GM12878 (cell line): Measurements from ENCODE around the gene KAZN. TPM values are rescaled to one million over a fixed set of nuclear protein-coding genes. Genes with fewer than 3 reads are reported as not detected.

Experiments
- ATAC-seq: fragments of 200-7000 bp; cut with Tn5 transposase; 3 replicates; pipeline ENCODE4 v1.9.1; 2020; ENCODE audit warnings: mild to moderate bottlenecking, moderate library complexity
- BruUV-seq: library from RNA; stranded (reverse); fragments of 400-500 nt; replicated peaks from 2 replicates; lab custom pipeline; 2021; lab: Mats Ljungman, UMichigan
- CTCF ChIA-PET: fragments of 300-600 bp; sonication (Branson Sonifier 250); formaldehyde crosslinking; extraction: SDS; loops from one replicate; lab custom pipeline; 2021; ENCODE audit warnings: inconsistent platforms; lab: Yijun Ruan, JAX
- POLR2A ChIA-PET: fragments of 350-600 bp; formaldehyde crosslinking; extraction: SDS; loops from one replicate; lab custom pipeline; 2021; ENCODE audit warnings: inconsistent platforms; lab: Charles Lee
- RAD21 ChIA-PET: fragments of 300-600 bp; sonication (Branson Sonifier 250); formaldehyde crosslinking; loops from one replicate; lab custom pipeline; 2023; ENCODE audit warnings: antibody characterized with exemption; ENCODE audit not compliant: unreplicated experiment; lab: Charles Lee
- SMC1A ChIA-PET: fragments of 300-600 bp; sonication (Branson Sonifier 250); formaldehyde crosslinking; loops from one replicate; lab custom pipeline; 2023; ENCODE audit not compliant: unreplicated experiment, uncharacterized antibody; lab: Charles Lee
- DNase-seq: peaks from one replicate; pipeline ENCODE4 v3.0.0-alpha.2; 2011; ENCODE audit warnings: low read depth, low spot score
- FAIRE-seq: peaks from 3 replicates; lab custom pipeline; 2011; peaks lifted over from hg19 to GRCh38; lab: Jason Lieb, UNC
- H2AFZ ChIP-seq: 2 replicates; pipeline ENCODE4 v1.6.0; 2011; ENCODE audit warnings: low read depth, low read length, control low read depth; ENCODE audit not compliant: control insufficient read depth
- H3K27ac ChIP-seq: 2 replicates; pipeline ENCODE4 v1.5.1; 2011; ENCODE audit warnings: control low read depth; ENCODE audit not compliant: control insufficient read depth, insufficient read depth
- H3K27me3 ChIP-seq, 2 experiments: replicated peaks in 1 of 2; 2 replicates each; pipeline versions ENCODE4 v1.6.0 to v1.6.1; 2011; ENCODE audit warnings: low read length in 1 of 2; ENCODE audit not compliant: control insufficient read depth in 2 of 2, insufficient read depth in 2 of 2
- H3K36me3 ChIP-seq, 2 experiments: 2 replicates each; pipeline ENCODE4 v1.5.1; 2011; ENCODE audit warnings: low read length in 1 of 2; ENCODE audit not compliant: control insufficient read depth in 2 of 2, insufficient read depth in 2 of 2
- H3K4me1 ChIP-seq: 2 replicates; pipeline ENCODE4 v1.6.1; 2011; ENCODE audit warnings: mild to moderate bottlenecking, low read length, moderate library complexity, mixed read lengths; ENCODE audit not compliant: control insufficient read depth, insufficient read depth
- H3K4me2 ChIP-seq: 2 replicates; pipeline ENCODE4 v1.6.0; 2011; ENCODE audit warnings: control low read depth; ENCODE audit not compliant: control insufficient read depth, insufficient read depth
- H3K4me3 ChIP-seq: fragments of 200-600 bp; sonication (generic); 2 replicates; pipeline ENCODE4 v1.5.1; 2016
- H3K79me2 ChIP-seq: 2 replicates; pipeline ENCODE4 v1.6.0; 2011; ENCODE audit warnings: low read length; ENCODE audit not compliant: control insufficient read depth, insufficient read depth
- H3K9ac ChIP-seq: 2 replicates; pipeline ENCODE4 v1.8.0; 2011; ENCODE audit warnings: low read length, control low read depth, mixed read lengths; ENCODE audit not compliant: control insufficient read depth, insufficient read depth
- H3K9me3 ChIP-seq: replicated peaks from 3 replicates; pipeline ENCODE4 v1.5.1; 2011; ENCODE audit warnings: mild to moderate bottlenecking, low read length; ENCODE audit not compliant: control insufficient read depth, insufficient read depth
- H4K20me1 ChIP-seq: 2 replicates; pipeline ENCODE4 v1.6.0; 2011; ENCODE audit not compliant: control insufficient read depth, insufficient read depth
- CREB1 ChIP-seq: IDR thresholded peaks from 2 replicates; pipeline ENCODE4 v1.6.1; 2012; ENCODE audit warnings: low read depth, mild to moderate bottlenecking, inconsistent platforms
- FOXM1 ChIP-seq: IDR thresholded peaks from 2 replicates; pipeline ENCODE4 v1.6.1; 2012; ENCODE audit warnings: low read depth, mild to moderate bottlenecking, inconsistent platforms, low read length, moderate library complexity
- KAT2A ChIP-seq: conservative IDR thresholded peaks from 2 replicates; pipeline ENCODE4 v1.6.1; 2011; ENCODE audit warnings: low read depth, low read length; ENCODE audit not compliant: control insufficient read depth
- NR2C2 ChIP-seq: IDR thresholded peaks from 2 replicates; pipeline ENCODE4 v1.6.1; 2011; ENCODE audit warnings: borderline replicate concordance, low read depth; ENCODE audit not compliant: control insufficient read depth, insufficient read length
- RAD51 ChIP-seq: fragments of 450-650 bp; IDR thresholded peaks from 2 replicates; pipeline ENCODE4 v1.6.1; 2016; ENCODE audit warnings: moderate library complexity, mild to moderate bottlenecking, inconsistent platforms
- SMAD1 ChIP-seq: fragments of 450-650 bp; IDR thresholded peaks from 2 replicates; pipeline ENCODE4 v1.6.1; 2018; ENCODE audit warnings: mild to moderate bottlenecking, low read depth; ENCODE audit not compliant: partially characterized antibody
- SREBF2 ChIP-seq: IDR thresholded peaks from 2 replicates; pipeline ENCODE4 v1.6.1; 2012; ENCODE audit warnings: mild to moderate bottlenecking, low read length
- STAT1 ChIP-seq: fragments of 450-650 bp; conservative IDR thresholded peaks from 2 replicates; pipeline ENCODE4 v1.6.1; 2014; ENCODE audit warnings: antibody characterized with exemption, mild to moderate bottlenecking
- SUPT20H ChIP-seq: IDR thresholded peaks from 2 replicates; pipeline ENCODE4 v1.6.1; 2011; ENCODE audit warnings: low read depth, mild to moderate bottlenecking, low read length, moderate library complexity, borderline replicate concordance; ENCODE audit not compliant: control insufficient read depth
- whole genome bisulfite sequencing: methylation state at CpG from one replicate; pipeline ENCODE4 v1.1.6; 2016; ENCODE audit warnings: low lambda C conversion rate; ENCODE audit not compliant: insufficient replicate concordance, insufficient coverage; ENCODE audit errors: missing lambda C conversion rate; 5-methylcytosine and 5-hydroxymethylcytosine counted together
- in situ Hi-C: fragments of 300-500 bp; cut with MboI; formaldehyde crosslinking; loops from 9 replicates; pipeline ENCODE4 v1.14.3; 2018; ENCODE audit warnings: mixed read lengths
- intact Hi-C: fragments of 100-400 bp; cut with micrococcal nuclease; formaldehyde crosslinking; loops from one replicate; pipeline ENCODE4 v1.14.2; 2022; ENCODE audit not compliant: unreplicated experiment
- polyA plus RNA-seq, 11 experiments: library from polyadenylated mRNA; depleted of rRNA in 4 of 11; unstranded in 6 of 11; stranded (reverse) in 5 of 11; fragments of >200 nt; fragmentation: Nextera tagmentation in 4 of 11; fragmentation: Illumina TruSeq in 1 of 11; extraction: Ambion mirVana in 4 of 11; extraction: Trizol in 1 of 11; gene quantifications; 1 replicate in 1 of 11; 2 replicates in 10 of 11; pipeline versions ENCODE4 v1.2.1 to v1.2.3, GENCODE V29; 2011 to 2016; ENCODE audit warnings: inconsistent platforms in 2 of 11, missing spikeins in 2 of 11, low read depth in 1 of 11
- total RNA-seq, 4 experiments: library from RNA; depleted of rRNA in 3 of 4; stranded (reverse); fragments of >200 nt in 3 of 4; fragmentation: Illumina TruSeq in 1 of 4; extraction: Trizol in 1 of 4; gene quantifications; 2 replicates each; pipeline versions ENCODE4 v1.2.1 to v1.2.3, GENCODE V29; 2013 to 2021

KAZN gene
- total and polyA plus RNA-seq, 10 of the 15 experiments (the other 5 are each of a cell fraction or from before 2014, with no cell fraction given): 0.72 to 4.0 (median 1.2) TPM

DNA sequence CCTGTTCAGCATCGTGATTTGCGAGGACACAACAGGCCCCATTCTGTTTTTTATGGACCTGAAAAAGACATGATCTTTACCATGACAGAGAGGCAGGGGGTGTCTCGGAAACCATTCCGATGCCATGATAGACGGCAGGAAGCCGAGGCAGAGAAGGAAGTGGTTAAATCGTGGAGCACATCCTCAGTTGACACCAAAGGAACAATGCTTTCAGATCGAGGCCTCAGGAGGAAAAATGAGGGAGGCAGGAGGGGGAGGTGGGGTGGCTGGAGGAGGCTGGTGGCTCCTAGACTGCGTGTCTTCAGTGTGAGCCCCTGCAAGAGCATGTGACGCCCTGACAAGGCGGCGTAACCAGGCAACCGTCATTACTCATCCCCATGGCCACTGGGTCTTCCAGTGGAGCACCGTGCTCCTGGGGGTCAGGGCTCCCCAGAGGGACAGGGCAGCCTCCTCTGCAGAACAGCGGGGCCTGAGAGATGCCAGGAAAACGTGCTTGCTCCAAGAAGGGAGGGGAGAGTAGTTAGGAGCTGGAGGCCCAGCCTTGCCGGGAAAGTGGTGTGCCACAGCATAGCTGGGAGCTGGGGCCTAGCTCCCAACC, 382.2 kb downstream of the KAZN start (continued):
- TF ChIP-seq NR2C2 (no peak), RAD51 (no peak), STAT1 (no peak), SMAD1 (no peak), SREBF2 (no peak), SUPT20H (no peak), FOXM1 (no peak), CREB1 (no peak)
- TF ChIP-seq, all 136 proteins: peak for 0

DNA sequence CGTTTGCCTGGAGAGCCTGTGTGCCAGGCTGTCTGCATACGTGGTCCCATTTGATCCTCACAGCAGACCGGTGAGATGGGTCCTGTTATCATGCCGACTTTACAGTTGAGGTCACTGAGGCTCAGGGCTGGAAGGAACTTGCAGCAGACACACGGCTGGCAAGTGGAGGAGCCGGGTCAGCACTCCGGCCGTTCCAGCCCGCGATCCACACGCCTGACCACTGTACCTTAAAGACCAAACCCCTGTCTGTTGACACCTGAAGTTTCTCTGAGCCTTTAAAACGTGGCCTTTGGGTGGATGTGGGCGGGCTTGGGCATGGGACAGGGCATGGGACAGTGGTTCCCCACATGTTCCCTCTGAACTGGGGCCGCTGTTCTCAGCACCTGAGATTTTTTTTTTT, 383.5 kb downstream of the KAZN start:
- SMC1A ChIA-PET: no interaction called here
- Histone ChIP-seq H3K36me3 (no peaks in the 10 kb centered on the region), H3K27me3 (no peaks in the 10 kb centered on the region), H3K4me2 (no peak overlapping the region), H3K27ac (no peak overlapping the region), H2AFZ (no peak overlapping the region), H3K9me3 (no peaks in the 10 kb centered on the region), H3K79me2 (no peaks in the 10 kb centered on the region), H3K4me3 (no peak overlapping the region), H3K9ac (no peak overlapping the region), H4K20me1 (no peaks in the 10 kb centered on the region), H3K4me1 (no peaks in the 10 kb centered on the region)
- DNase-seq: no peak
- no peak for FAIRE-seq
- no peak for ATAC-seq
- RAD21 ChIA-PET: no interaction called here
- BruUV-seq: no TSS peak
- TF ChIP-seq KAT2A (no peak), SREBF2 (no peak)
- in situ Hi-C loops (no loop called here), intact Hi-C loops (no loop called here)
- CTCF ChIA-PET: no interaction called here
- 33% methylated on average over 14 of the region's 14 CpGs for WGBS
- POLR2A ChIA-PET: no interaction called here
